Dendritic cell treated with granulocyte-macrophage colony-stimulating factor and Interleukin-4, amounts not matched to agents 40 ng/mL and 50 ng/mL, for 4 days (primary cell): Measurements from ENCODE around the gene RGS21.

Experiments
- H3K27ac Mint-ChIP-seq: one replicate; pipeline ENCODE4 v1.8.0; 2022; ENCODE audit warnings: mild to moderate bottlenecking, mixed read lengths
- H3K27me3 Mint-ChIP-seq: one replicate; pipeline ENCODE4 v1.8.0; 2022; ENCODE audit warnings: mild to moderate bottlenecking, mixed read lengths
- H3K36me3 Mint-ChIP-seq: one replicate; pipeline ENCODE4 v1.8.0; 2022; ENCODE audit warnings: low read depth, mixed read lengths
- H3K4me1 Mint-ChIP-seq: one replicate; pipeline ENCODE4 v1.8.0; 2022; ENCODE audit warnings: low read depth, mixed read lengths
- H3K4me3 Mint-ChIP-seq: one replicate; pipeline ENCODE4 v1.8.0; 2022; ENCODE audit warnings: mild to moderate bottlenecking, moderate library complexity, mixed read lengths
- H3K9me3 Mint-ChIP-seq: one replicate; pipeline ENCODE4 v1.8.0; 2022; ENCODE audit warnings: mixed read lengths
- intact Hi-C: fragments of 100-400 bp; cut with micrococcal nuclease; formaldehyde crosslinking; loops from one replicate; pipeline ENCODE4 v1.15.0; 2022

RGS21 gene

DNA sequence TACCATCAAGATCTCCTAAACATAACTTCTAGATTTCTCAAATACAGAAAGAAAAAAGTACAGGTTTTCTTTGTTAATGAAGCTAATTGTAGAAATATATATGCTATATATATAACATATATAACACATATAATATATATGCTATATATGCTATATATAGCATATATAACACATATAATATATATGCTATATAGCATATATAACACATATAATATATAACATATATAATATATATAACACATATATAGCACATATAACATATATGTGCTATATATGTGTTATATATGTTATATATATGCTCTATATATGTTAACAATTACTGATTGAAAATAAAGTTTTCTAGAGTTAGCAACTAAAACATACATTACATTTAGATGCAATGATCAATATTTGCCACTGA is 34.8 kb downstream of the RGS21 start:
- no peaks in the 10 kb centered on the region for H3K4me1 Mint-ChIP-seq
- H3K27me3 Mint-ChIP-seq = no peaks in the 10 kb centered on the region
- no peak overlapping the region for H3K4me3 Mint-ChIP-seq
- H3K9me3 Mint-ChIP-seq = no peaks in the 10 kb centered on the region
- H3K27ac Mint-ChIP-seq = no peak overlapping the region
- intact Hi-C loops = no loop called here
- H3K36me3 Mint-ChIP-seq = no peaks in the 10 kb centered on the region

DNA sequence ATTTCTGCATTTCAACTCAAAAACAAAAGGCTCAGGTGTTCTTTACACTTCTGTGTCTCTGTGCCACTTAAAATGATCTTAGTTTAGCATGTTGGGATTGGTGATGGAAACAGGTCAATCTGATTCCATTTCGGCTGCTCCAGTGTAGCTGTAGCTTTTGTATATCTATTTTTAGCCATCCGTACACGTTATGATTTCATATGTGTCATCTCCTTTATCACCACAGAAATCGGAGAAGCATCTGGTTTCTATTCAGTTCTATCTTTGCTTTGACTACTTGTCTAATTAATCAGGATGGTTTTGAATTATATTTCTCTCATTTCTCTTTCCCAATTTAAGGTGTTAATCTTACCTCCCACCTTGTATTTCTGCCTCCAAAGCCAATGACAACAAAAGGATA is 41.1 kb downstream of the RGS21 start:
- no peaks in the 10 kb centered on the region for H3K4me1 Mint-ChIP-seq

DNA sequence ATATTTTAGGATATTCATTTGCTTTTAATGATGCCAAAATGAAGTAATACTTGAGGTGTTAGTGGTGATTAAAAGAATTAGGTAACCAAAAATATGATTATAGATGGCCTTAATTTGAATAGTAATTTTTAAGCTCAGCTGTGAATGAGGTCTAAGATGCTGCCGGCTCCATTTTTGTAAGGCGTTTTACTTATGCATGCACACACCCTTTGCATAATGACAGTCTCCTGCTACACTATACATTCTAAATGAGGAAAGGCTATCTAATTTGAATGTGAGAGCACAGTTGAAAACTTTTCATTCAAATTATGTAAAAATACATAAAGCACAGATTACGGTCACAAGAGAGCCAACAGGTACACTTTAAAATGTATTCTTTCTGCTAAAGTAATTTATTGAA is 41.6 kb downstream of the RGS21 start:
- no peak overlapping the region for H3K4me3 Mint-ChIP-seq
- intact Hi-C loops = no loop called here
- H3K27me3 Mint-ChIP-seq = no peaks in the 10 kb centered on the region
- H3K9me3 Mint-ChIP-seq = no peaks in the 10 kb centered on the region
- no peaks in the 10 kb centered on the region for H3K4me1 Mint-ChIP-seq
- no peak overlapping the region for H3K27ac Mint-ChIP-seq
- H3K36me3 Mint-ChIP-seq = no peaks in the 10 kb centered on the region

More for the DNA sequence above, 41.1 kb downstream of the RGS21 start:
- Mint-ChIP-seq H3K9me3 (no peaks in the 10 kb centered on the region), H3K27ac (no peak overlapping the region), H3K36me3 (no peaks in the 10 kb centered on the region), H3K4me3 (no peak overlapping the region), H3K27me3 (no peaks in the 10 kb centered on the region)
- intact Hi-C loops = no loop called here

DNA sequence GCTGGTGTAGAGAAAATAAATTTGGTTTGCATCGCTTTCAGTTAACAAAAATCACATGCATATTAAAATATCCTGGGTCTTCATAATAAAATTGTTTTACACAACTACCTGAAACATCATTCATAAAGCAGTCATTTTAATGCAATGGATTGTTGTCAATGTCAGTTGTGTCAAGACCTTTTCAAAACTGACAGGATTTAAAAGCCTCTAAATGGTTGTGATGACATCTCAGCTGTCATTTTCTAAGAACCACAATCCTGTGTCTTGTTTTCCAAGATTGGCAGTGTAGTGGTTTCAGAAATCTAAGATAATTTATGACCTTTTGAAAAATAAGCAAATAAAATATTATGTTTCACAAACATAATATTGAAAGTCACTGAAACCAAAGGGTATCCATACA is 42.0 kb downstream of the RGS21 start:
- Mint-ChIP-seq H3K27ac (no peak overlapping the region), H3K9me3 (no peaks in the 10 kb centered on the region), H3K36me3 (no peaks in the 10 kb centered on the region), H3K4me1 (no peaks in the 10 kb centered on the region), H3K27me3 (no peaks in the 10 kb centered on the region), H3K4me3 (no peak overlapping the region)
- intact Hi-C loops = no loop called here

DNA sequence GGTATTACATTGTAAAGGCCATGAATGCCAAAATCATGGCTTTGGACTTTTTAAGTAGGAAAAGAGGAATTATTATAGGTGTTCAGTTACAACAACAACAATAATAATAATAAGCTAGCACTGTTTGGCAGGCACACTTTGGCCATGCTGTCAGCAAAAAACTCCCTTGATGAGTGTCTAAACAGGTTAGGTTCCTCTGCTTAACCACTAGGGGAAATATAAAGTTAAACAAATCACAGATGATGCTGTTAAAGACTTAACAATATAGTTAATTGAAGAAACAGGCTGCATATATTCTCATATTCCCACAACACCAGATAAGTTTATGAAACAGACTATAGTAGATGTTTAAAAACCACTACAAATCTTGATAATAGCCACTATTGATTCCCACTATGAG is 46.4 kb downstream of the RGS21 start:
- Mint-ChIP-seq H3K36me3 (no peaks in the 10 kb centered on the region), H3K27me3 (no peaks in the 10 kb centered on the region), H3K27ac (no peak overlapping the region), H3K4me1 (no peaks in the 10 kb centered on the region), H3K4me3 (no peak overlapping the region), H3K9me3 (no peaks in the 10 kb centered on the region)
- intact Hi-C loops = no loop called here

DNA sequence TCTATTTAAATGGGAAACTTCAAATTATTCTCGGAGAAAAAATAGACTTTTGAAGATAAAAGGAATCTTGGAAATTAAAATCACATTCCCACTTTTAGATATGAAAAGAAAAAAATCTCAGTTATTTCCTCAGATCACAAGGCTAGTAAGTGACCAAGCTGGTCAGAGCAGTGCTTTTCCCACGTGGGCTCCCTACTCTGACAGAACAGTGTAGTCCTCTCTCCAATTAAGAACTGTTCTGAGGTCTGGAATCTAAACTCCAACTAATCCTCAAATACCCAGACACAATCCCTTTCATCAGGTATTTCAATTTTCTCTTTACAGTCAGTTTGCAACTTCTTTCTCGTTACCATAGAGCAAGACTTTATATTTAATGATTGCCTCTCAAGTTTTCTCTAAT is 50.6 kb downstream of the RGS21 start:
- intact Hi-C loops = no loop called here
- H3K27me3 Mint-ChIP-seq = no peaks in the 10 kb centered on the region
- H3K9me3 Mint-ChIP-seq = no peaks in the 10 kb centered on the region
- no peaks in the 10 kb centered on the region for H3K4me1 Mint-ChIP-seq
- H3K4me3 Mint-ChIP-seq = no peak overlapping the region
- H3K36me3 Mint-ChIP-seq = no peaks in the 10 kb centered on the region
- H3K27ac Mint-ChIP-seq = no peak overlapping the region

DNA sequence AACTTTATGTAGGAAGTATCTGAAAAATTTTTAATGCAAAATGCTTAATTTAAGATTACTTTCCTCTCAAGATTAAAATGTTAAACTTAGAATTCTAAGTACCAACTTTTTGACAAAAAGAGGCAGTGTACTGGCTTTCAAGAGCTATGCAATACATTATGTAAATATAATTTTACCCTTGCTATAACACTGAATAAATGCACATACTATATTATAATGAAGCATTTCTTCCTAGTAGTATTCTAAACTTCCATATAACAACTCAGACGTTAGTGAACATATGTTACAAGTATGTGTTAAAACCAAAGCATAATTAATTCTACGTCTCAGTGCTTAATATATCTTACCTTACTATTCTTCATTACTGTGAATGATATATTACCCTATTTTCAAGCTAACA is 58.5 kb downstream of the RGS21 start:
- intact Hi-C loops = no loop called here
- no peaks in the 10 kb centered on the region for H3K27me3 Mint-ChIP-seq
- no peaks in the 10 kb centered on the region for H3K36me3 Mint-ChIP-seq
- H3K4me3 Mint-ChIP-seq = no peak overlapping the region
- H3K27ac Mint-ChIP-seq = no peak overlapping the region
- no peaks in the 10 kb centered on the region for H3K9me3 Mint-ChIP-seq
- no peaks in the 10 kb centered on the region for H3K4me1 Mint-ChIP-seq

DNA sequence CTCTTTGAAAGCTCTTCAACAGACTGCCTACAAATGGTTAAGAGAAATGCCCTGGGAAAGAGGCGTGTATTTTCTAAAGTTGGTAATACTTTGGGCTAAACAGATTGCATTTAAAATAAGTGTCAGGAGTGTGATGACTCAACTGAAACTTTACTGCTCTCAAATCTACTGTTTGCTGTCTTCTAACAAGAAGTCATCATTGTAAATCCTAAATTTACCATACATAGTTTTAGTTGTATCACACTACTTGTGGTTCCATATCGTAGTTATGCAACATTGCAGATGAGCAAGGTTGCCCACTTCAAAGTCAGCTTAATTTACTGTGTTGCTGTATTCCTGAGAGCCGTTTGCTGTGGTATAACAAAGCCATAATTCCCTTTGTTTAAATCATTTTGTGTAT is 59.6 kb downstream of the RGS21 start:
- Mint-ChIP-seq H3K4me1 (no peaks in the 10 kb centered on the region), H3K36me3 (no peaks in the 10 kb centered on the region), H3K27me3 (no peaks in the 10 kb centered on the region), H3K4me3 (no peak overlapping the region), H3K27ac (no peak overlapping the region), H3K9me3 (no peaks in the 10 kb centered on the region)
- intact Hi-C loops = no loop called here

DNA sequence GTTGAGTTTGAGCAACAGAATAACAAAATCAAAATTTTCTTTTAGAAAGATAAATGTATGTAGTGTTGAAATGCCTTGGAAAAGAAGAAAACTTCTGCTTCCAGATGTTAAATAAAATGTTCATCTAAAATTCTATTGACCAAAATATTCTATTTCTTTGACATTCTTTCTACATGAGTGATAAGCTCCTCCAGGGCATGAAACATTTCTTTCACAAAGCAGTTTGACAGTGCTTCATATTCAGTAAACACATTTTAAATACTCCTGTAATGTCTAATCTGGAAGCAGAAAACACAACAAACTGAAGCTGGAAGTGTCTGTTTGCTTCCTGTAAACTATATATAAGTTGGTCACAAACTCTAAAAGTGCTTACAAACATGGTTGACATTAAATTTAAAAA is 61.5 kb downstream of the RGS21 start:
- intact Hi-C loops = no loop called here
- Mint-ChIP-seq H3K27me3 (no peaks in the 10 kb centered on the region), H3K4me3 (no peak overlapping the region), H3K27ac (no peak overlapping the region), H3K9me3 (no peaks in the 10 kb centered on the region), H3K36me3 (no peaks in the 10 kb centered on the region), H3K4me1 (no peaks in the 10 kb centered on the region)

DNA sequence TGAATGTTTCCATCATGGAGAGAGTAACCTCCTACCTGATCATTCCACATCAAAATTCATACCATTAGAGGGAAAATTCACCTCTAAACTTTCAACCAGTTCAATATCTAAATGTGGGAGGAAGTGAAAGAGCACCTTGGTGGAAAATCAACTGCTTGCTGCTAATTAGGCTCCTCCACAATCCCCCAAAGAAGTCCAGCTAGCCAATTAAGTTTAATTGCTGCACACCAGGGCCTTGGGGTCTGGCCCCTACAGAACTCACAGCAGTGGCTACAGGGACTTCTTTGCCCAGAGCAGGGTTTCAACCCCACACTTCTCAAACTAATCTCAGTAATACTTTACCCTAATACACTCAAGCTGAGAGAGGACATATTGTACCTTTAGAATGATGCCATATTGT is 62.1 kb downstream of the RGS21 start:
- intact Hi-C loops = no loop called here
- Mint-ChIP-seq H3K9me3 (no peaks in the 10 kb centered on the region), H3K4me1 (no peaks in the 10 kb centered on the region), H3K4me3 (no peak overlapping the region), H3K36me3 (no peaks in the 10 kb centered on the region), H3K27me3 (no peaks in the 10 kb centered on the region), H3K27ac (no peak overlapping the region)

DNA sequence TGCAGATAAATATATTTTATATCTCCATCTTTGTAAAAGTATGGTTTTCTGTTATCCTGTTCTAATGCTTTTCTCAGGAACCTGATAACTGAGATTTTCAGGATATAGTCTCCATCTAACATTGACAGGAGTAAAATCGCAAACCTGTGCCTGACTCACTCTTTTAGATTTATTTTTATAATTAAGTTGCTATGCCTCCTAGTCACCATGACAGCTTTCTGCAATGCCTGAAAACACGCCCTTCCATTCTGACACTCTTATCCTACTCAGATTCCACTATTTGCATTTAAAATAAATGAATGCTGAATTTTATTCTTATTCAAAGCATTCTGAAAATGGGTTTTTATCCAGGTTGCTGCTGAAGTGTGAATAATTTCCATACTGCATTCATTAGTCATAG is 62.8 kb downstream of the RGS21 start:
- H3K4me3 Mint-ChIP-seq = no peak overlapping the region
- H3K4me1 Mint-ChIP-seq = no peaks in the 10 kb centered on the region
- H3K27me3 Mint-ChIP-seq = no peaks in the 10 kb centered on the region
- intact Hi-C loops = no loop called here
- H3K27ac Mint-ChIP-seq = no peak overlapping the region
- peaks cover 2% of the 10 kb centered on the region for H3K9me3 Mint-ChIP-seq
- no peaks in the 10 kb centered on the region for H3K36me3 Mint-ChIP-seq

DNA sequence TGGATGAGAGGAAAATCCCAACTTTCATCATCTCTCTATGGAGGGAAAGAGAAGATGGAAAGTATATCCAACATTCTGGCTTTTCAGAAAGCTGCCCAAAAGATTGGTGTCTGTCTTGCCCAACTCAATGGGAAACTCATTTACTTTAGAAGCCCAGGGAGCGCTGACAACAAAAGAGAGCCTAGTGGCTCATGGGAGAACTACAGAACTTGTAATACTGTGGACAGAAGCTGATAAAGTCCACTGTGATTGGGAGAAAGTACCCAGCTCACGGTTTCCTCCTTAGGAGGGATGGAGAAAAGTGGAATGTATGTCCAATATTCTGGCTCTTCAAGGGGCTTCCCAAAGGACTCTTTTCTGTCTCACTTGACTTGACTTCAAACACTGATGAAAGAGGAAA is 66.0 kb downstream of the RGS21 start:
- Mint-ChIP-seq H3K9me3 (peaks cover 8% of the 10 kb centered on the region), H3K27ac (no peak overlapping the region), H3K27me3 (no peaks in the 10 kb centered on the region), H3K4me1 (peaks cover 5% of the 10 kb centered on the region), H3K4me3 (no peak overlapping the region), H3K36me3 (no peaks in the 10 kb centered on the region)
- intact Hi-C loops = no loop called here

DNA sequence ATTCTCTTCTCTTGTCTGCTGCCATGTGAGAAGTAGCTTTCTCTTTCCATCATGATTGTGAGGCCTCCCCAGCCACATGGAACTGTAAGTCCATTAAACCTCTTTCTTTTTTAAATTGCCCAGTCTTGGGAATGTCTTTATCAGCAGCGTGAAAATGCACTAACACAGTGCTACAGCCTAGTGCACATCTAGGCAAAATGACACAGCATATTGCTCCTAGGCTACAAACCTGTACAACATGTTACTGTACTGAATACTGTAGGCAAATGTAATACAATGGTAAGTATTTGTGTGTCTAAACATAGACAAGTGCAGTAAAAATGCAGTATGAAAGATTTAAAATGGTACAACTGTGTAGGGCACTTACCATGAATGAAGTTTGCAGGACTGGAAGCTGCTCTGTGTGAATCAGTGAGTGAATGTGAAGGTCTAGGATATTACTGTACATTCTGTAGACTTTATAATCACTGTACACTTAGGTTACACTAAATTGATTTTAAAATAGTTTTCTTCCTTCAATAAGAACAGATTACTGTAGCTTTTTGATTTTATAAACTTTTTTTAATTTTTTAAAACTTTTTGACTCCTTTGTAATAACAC is 69.4 kb downstream of the RGS21 start:
- peaks cover 8% of the 10 kb centered on the region for H3K9me3 Mint-ChIP-seq
- no peak overlapping the region for H3K27ac Mint-ChIP-seq
- no peak overlapping the region for H3K4me3 Mint-ChIP-seq

DNA sequence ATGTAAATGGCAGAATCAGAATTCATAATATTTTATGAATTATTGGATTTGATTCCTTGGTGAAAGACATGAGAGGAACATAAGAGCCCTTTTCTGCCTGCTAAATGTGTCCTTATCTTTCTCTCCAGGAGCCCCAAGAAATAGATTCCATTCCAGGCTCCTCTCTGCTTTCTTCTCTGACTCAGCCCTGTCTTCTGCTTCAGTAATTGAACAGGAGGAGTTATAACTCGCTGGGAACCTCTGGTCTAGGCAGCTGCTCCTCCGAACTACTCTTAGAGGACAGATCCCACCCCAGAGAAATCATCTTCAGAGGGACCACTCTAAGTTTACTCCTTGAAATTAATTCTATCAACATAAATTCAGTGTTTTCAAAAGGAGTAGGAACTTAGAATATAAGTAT is 78.4 kb downstream of the RGS21 start:
- Mint-ChIP-seq H3K9me3 (no peaks in the 10 kb centered on the region), H3K27ac (no peak overlapping the region), H3K36me3 (no peaks in the 10 kb centered on the region), H3K4me3 (no peak overlapping the region), H3K4me1 (no peaks in the 10 kb centered on the region), H3K27me3 (no peaks in the 10 kb centered on the region)
- intact Hi-C loops = no loop called here

More for the DNA sequence above, 69.4 kb downstream of the RGS21 start:
- Mint-ChIP-seq H3K4me1 (peaks cover 5% of the 10 kb centered on the region), H3K36me3 (no peaks in the 10 kb centered on the region), H3K27me3 (no peaks in the 10 kb centered on the region)
- intact Hi-C loops = no loop called here

DNA sequence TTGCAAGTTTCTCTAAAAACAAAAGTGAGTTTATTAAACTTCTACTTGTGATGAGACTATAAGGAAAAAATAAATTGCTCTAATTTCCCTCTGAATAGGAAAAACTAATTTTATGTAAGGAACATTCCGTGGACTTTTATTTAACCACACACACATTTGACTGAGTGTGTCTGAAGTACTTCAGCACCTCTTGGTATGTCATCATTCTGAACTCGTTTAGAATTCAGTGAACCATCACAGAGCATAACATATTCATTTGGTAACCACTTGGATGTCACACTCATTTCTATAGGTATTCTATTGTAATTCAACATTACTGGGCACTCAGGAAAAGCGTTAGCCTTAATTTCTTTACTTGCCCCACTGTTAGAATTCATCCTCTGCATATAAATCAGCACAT is 79.1 kb downstream of the RGS21 start:
- Mint-ChIP-seq H3K27ac (no peak overlapping the region), H3K4me3 (no peak overlapping the region), H3K9me3 (no peaks in the 10 kb centered on the region), H3K4me1 (no peaks in the 10 kb centered on the region), H3K36me3 (no peaks in the 10 kb centered on the region), H3K27me3 (no peaks in the 10 kb centered on the region)
- intact Hi-C loops = no loop called here
